Bone marrow (tissue), 2 donors: ENCODE data around the gene RESP18.
"Not testable (repeated sequence)": the region's sequence is repeated elsewhere in the genome, so short reads cannot be mapped to it uniquely, and the experiment has no call there.

Experiments used
- DNase-seq, 2 donors: peaks; one replicate each; lab custom pipeline; 2025; lab: John Stamatoyannopoulos, UW

RESP18 gene

GRCh38 chr2:219291910-219292490, 40.5 kb downstream of the RESP18 start:
- no peak for DNase-seq

DNA sequence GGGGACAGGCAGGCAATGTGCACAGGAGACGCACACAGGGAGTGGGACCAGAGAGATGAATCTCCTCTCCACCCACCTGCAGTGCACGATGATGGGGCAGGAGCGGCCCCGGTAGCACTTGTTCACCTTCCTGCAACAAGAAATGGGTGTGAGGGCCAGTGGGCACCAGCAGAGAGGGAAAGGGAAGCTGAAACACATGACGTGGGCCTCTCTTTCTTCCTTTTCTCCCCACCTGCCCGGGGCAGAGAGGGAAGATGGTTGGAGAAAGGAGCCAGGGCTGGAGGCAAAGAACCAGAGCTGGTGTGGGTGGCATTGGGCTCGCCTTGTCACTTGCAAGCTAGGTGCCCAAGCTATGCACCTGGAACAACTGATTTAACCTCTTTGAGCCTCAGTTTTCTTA, 41.1 kb downstream of the RESP18 start:
- no peak for DNase-seq

DNA sequence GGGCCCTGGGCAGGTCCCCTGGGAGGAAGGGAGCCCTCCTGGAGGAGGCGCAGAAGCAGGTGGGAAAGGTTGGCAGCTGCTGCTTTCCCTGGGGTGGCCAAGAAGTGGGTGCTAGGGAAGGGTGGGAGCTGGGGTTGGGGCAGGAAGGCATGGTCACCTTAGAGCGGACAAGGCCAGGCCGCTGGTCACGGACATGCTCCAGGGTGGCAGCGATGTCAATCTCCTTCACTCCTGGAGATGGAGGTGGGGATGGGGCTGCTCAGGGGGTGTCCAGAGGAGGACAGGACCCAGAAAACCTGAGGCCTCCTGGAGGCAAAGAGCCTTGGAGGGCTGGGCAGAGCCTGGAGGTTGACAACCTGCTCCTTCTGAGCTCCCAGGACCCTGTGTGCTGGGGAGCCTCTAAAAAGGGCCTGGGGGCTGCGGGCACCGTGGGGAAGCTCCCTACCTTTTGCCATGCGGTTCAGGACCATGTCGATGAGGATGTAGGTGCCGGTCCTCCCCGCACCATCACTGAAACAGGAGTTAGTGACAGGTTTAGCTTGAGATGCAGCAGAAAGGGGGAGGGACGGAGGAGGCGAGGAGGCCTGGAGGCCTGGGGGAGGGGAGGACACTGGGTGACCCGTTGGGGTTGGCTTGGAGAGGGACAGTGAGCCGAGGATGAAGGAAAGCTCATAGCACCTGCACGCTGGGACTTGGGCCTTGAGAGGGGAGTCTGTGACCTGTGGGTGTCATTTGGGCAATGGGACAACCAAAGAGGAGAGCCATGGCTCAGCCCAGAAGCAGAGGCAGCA, 42.0 kb downstream of the RESP18 start:
- DNase-seq, result no peak

- peak in 1 of 2 donors; percentile 59 for DNase-seq
Measured at GRCh38 chr2:219289537-219290361, 42.8 kb downstream of the RESP18 start.

DNA sequence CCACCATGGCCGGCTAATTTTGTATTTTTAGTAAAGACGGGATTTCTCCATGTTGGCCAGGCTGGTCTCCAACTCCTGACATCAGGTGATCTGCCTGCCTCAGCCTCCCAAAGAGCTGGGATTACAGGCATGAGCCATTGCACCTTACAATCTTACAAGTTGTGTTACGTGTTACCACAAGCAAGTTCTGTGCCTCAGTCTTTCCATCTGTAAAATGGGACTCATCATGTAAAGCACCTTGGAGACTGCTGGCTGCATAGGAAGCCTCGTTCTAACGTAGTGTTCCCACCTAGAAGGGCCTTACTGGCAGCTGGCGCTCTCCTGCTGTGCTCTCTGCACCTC, 43.4 kb downstream of the RESP18 start:
- DNase-seq, result no peak

GRCh38 chr2:219287580-219288265, 44.8 kb downstream of the RESP18 start:
- no peak for DNase-seq

DNA sequence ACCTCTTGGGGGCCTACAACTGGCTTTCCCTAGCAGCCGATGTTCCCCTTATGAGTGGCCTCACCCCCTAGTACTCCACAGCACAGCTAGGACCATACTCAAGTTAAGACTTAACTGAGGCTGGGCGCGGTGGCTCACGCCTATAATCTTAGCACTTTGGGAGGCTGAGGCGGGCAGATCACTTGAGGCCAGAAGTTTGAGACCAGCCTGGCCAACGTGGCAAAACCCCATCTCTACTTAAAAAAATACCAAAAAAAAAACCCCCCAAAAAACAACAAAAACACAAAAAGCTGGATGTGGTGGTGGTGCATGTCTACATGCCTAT, 45.5 kb downstream of the RESP18 start:
- not testable (repeated sequence) for DNase-seq

DNA sequence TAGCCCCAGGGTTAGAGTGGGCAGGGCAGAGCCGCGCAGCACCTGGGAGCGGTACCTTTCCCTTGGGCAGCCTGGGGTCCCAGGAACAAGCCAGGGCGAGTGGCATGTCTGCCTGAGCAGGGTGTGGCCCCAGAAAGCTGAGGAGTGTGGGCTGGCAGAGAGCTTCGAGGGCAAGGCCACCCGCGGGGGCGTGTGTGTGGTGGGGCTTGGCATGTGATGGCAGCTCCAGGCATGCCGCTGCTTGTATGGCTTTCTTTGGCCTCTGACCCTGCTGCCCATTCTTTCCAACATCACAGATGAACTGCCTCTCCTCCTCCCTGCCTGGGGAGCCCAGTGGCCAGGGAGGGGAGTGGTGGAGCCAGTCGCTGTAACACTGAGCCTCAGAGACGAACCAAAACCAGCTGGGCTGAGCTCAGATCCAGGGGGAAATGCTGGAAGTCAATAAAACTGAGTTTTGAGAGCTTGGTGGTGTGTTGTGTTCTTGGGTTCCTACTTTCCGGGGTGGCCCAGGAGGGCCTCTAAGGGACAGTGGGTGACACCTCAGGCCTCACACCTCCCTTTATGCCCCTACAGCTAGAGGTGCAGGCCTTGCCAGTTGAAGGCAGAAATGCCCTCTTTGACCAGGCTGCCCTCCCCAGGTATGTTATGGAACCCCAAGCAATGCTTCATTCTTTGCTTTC, 46.0 kb downstream of the RESP18 start:
- no peak for DNase-seq

- DNase-seq, result no peak
Measured at GRCh38 chr2:219285894-219286425, 46.6 kb downstream of the RESP18 start.

- DNase-seq, result no peak
Measured at GRCh38 chr2:219285373-219285735, 47.2 kb downstream of the RESP18 start.

DNA sequence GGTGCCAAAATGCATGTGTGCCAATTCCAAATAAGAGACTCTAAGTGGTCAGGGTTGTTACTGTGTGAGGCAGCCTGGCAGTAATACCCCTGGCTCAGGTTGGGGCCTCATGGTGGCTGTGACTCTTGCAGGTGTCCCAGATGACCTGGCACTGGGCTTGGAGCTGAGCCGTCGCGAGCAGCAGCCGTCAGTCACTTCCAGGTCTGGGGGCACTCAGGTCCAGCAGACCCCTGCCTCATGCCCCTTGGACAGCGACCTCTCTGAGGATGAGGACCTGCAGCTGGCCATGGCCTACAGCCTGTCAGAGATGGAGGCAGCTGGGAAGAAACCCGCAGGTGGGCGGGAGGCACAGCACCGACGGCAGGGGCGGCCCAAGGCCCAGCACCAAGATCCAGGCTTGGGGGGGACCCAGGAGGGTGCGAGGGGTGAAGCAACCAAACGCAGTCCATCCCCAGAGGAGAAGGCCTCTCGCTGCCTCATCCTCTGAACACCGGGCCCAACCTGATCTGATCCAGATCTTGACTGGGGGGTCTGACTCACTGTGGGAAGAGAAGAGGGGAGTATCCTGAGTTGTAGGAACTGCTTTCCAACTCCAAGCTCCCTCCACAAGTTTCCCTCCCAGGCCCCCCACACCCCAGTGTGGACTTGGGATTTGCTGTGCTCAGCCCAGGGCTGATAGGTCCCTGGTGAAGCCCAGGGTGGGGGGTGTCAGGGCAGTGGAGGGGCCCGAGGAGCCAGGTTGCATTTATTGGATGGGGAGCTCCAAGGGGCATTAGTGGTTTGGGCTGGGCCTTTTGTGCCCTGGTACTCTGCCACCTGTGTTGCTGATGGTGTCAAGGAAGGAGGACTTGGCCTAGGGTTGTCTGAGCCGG, 47.8 kb downstream of the RESP18 start:
- no peak for DNase-seq

GRCh38 chr2:219282943-219283581, 49.5 kb downstream of the RESP18 start:
- DNase-seq, result no peak

- DNase-seq, result no peak
Measured at GRCh38 chr2:219282375-219282774, 50.2 kb downstream of the RESP18 start.

- DNase-seq, result no peak
Measured at GRCh38 chr2:219281588-219281987, 51.0 kb downstream of the RESP18 start.

DNA sequence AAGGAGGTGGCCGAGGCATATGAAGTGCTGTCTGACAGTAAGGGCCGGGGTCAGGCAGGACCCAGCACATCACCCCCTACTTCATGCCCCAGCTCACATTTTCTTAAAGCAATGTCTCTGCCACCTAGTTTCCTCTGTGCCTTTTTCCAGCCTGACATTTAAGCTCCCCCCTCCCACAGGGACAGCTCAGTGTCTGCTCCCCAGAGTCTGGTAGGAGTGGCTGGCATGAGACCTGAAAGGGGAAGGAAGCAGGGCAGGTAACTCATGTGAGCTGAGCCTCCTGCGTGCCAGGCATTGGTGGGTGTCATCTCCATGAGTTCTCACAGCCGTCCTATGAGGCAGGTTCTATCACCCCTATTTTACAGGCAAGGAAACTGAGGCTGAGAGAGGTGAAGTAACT, 51.9 kb downstream of the RESP18 start:
- no peak for DNase-seq

GRCh38 chr2:219279916-219280516, 52.5 kb downstream of the RESP18 start:
- no peak for DNase-seq

DNA sequence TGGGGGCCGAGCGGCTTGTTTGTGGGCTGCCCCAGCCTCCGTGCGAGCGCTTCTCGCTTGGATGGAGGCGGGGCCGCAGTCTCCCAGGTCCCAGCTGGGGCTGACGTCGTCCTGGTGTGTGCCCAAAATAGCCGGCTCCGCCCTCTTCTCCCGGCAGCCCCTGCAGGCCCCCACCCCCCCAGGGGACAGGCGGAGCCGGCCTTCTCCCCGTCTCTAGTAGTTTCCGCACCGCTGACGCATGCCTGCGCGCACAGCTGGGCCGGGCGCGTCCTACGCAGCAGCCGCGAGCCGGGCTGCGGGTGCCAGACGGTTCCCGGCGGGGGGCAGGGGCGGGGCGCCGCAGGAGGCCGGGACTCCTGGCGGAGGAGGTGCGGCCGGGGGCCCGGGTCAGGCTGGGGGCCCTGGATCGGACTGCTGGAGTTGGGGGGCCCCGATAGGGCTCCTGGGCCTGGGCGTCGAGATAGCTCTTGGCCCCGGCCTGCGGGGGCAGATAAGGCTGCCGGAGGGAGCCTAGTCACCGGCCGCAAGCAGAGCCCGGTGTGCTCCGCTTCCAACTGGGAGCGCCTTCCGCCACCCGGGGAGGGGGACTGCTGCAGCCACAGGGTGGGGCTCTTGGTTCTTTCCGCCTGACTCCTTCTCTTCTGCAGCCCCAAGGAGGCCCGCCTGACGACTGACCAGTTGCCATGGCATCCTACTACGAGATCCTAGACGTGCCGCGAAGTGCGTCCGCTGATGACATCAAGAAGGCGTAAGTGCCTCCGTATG, 53.2 kb downstream of the RESP18 start, which contains the start of gene DNAJB2:
Gene DNAJB2, plus strand, starts transcription at position 216 of the 765 bp plus-strand sequence. Its CDS starts 468 bp downstream, at position 684.
- peak; percentile 93 to 99 for DNase-seq

- DNase-seq, result no peak
Measured at GRCh38 chr2:219278655-219279150, 53.8 kb downstream of the RESP18 start.
